Epithelial cell of alveolus of lung (primary cell): ENCODE measurements around the gene SFMBT1. TPM values are rescaled to one million over a fixed set of nuclear protein-coding genes. Genes with fewer than 3 reads are reported as not detected.

Experiments used
- total RNA-seq: library from RNA; depleted of rRNA; stranded (reverse); fragments of >200 nt; gene quantifications from 2 replicates; pipeline ENCODE4 v1.2.1, GENCODE V29; 2015

Gene SFMBT1, protein sequence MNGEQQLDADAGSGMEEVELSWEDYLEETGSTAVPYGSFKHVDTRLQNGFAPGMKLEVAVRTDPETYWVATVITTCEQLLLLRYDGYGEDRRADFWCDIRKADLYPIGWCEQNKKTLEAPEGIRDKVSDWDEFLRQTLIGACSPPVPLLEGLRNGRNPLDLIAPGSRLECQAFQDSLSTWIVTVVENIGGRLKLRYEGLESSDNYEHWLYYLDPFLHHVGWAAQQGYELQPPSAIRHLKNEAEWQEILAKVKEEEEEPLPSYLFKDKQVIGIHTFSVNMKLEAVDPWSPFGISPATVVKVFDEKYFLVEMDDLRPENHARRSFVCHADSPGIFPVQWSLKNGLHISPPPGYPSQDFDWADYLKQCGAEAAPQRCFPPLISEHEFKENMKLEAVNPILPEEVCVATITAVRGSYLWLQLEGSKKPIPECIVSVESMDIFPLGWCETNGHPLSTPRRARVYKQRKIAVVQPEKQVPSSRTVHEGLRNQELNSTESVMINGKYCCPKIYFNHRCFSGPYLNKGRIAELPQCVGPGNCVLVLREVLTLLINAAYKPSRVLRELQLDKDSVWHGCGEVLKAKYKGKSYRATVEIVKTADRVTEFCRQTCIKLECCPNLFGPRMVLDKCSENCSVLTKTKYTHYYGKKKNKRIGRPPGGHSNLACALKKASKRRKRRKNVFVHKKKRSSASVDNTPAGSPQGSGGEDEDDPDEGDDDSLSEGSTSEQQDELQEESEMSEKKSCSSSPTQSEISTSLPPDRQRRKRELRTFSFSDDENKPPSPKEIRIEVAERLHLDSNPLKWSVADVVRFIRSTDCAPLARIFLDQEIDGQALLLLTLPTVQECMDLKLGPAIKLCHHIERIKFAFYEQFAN
- total RNA-seq, result 1.0 and 3.2 TPM in 2 replicates

DNA sequence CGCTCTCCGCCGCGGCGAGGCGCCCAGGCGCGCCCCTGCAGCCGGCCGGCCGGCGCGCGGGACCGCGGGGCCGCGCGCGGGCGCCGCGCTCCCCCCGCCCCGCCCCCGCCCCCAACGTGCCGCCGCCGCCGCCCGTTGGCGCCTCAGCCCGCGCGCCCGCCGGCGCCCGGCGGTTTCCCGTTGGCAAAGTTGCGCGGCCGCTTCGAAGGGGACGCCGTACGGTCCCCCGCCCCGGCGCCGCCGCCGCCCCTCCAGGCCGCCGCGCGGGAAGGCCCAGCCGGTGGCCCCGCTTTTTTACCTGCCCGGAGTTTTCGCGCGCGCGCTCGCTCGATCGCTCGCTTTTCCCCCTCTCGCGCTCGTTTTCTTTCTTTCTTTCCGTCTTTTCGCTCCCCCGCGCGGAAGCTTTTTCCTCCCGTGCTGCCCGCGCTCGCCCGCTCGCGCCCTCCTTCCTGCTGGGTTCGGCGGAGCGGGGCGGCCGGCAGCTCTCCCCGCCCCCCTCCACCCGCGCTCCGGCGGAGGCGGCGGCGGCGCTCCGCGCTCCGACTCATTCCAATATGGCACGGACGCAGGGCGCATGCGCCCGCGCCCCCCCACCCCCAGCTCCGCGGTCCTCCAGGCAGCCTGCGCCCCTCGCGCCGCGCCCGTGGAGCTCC is at the start of gene SFMBT1:
Gene SFMBT1 (minus strand): TSS at position 556 of the 653 bp plus-strand sequence. CDS start 76,945 bp downstream, outside the sequence.

GRCh38 chr3:52897130-52898122 is 148.4 kb downstream of the SFMBT1 start, which contains the start of gene STIMATE:
TSS of gene STIMATE (minus strand) at chr3:52897548. CDS start at chr3:52897450, 98 bp downstream.

Other genes starting within 250 kb of the SFMBT1 start
- gene ITIH4, start 215.4 kb downstream of the SFMBT1 start, total RNA-seq, result not detected in 2 replicates
- 5.7 TPM in 1 of 2 replicates, not detected in the other for gene MUSTN1, start 211.1 kb downstream of the SFMBT1 start, total RNA-seq
- gene STIMATE, start 148.5 kb downstream of the SFMBT1 start, total RNA-seq, result 10.9 and 12.9 TPM in 2 replicates
- 15.9 and 25.7 TPM in 2 replicates for gene RFT1, start 84.4 kb upstream of the SFMBT1 start, total RNA-seq
- 3.9 and 4.2 TPM in 2 replicates for gene PRKCD, start 115.1 kb upstream of the SFMBT1 start, total RNA-seq
- 576 TPM in 2 replicates for gene TKT, start 209.9 kb upstream of the SFMBT1 start, total RNA-seq